Hematopoietic multipotent progenitor cell (in vitro differentiated cells): ENCODE measurements around the gene PPP1R13L. TPM values are rescaled to one million over a fixed set of nuclear protein-coding genes. Genes with fewer than 3 reads are reported as not detected.
A peak's percentile ranks its signal among the peaks of the same experiment; 100 is the strongest.
"Not testable (repeated sequence)": the region's sequence is repeated elsewhere in the genome, so short reads cannot be mapped to it uniquely, and the experiment has no call there.

ENCODE experiments used
- DNase-seq, 3 donors: peaks; one replicate each; pipeline ENCODE4 v3.0.0-alpha.2; 2011 to 2015; ENCODE audit warnings: low read depth in 2 of 3, low spot score in 2 of 3
- small RNA-seq: library from RNA; depleted of rRNA; stranded (forward); fragments of <200 nt; gene quantifications from one replicate; pipeline ENCODE3, GENCODE V24; 2012
- total RNA-seq: library from RNA; depleted of rRNA; stranded (reverse); fragments of >200 nt; gene quantifications from one replicate; pipeline ENCODE4 v1.2.3, GENCODE V29; 2012

The PPP1R13L gene
- total RNA-seq, 1 donor = 2.7 TPM

DNA sequence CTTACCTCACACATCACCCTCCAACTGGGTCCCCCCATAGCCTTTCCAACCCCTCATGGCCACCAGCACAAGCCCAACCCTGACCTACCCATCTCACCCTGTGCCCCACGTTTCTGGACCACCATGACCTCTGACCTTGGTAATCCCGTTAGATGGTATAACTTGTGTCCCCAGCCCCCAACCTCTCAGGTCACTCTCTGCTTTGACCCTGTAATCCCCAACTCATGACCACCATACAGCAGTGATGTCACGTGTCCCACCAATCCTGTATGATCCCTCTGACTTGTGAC lies 55.8 kb downstream of the PPP1R13L start:
- no peak for DNase-seq

DNA sequence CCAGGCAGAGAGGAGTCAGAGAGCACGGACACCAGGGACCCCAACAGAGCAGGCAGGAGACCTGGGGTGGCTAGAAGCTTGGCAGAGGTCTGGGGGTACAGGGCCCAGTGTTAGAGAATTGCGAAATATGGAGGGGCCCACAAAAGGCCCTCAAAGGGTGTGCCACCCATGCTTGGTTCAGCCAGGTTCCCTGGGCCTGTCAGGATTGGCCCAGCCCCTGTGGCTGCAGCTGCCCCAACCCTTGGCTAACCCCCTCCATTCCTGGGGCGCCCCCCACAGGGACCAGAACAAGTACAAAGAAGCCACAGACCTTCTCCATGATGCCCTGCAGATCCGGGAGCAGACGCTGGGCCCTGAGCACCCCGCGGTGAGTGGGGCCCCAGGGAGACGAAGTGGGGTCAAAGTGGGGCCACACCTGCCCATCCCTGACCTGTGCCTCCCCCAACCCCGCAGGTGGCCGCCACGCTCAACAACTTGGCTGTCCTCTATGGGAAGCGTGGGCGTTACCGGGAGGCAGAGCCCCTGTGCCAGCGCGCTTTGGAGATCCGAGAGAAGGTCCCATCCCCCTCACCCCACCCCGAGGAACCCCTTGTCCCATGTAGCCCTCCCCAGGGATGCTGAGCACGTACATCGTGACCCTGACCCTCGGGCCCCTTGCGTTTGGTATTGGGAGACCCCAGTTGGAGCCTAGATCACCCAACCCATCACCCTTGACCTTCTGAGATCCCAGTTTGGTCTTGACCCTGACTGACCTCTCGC lies 56.3 kb downstream of the PPP1R13L start:
- DNase-seq = no peak

DNA sequence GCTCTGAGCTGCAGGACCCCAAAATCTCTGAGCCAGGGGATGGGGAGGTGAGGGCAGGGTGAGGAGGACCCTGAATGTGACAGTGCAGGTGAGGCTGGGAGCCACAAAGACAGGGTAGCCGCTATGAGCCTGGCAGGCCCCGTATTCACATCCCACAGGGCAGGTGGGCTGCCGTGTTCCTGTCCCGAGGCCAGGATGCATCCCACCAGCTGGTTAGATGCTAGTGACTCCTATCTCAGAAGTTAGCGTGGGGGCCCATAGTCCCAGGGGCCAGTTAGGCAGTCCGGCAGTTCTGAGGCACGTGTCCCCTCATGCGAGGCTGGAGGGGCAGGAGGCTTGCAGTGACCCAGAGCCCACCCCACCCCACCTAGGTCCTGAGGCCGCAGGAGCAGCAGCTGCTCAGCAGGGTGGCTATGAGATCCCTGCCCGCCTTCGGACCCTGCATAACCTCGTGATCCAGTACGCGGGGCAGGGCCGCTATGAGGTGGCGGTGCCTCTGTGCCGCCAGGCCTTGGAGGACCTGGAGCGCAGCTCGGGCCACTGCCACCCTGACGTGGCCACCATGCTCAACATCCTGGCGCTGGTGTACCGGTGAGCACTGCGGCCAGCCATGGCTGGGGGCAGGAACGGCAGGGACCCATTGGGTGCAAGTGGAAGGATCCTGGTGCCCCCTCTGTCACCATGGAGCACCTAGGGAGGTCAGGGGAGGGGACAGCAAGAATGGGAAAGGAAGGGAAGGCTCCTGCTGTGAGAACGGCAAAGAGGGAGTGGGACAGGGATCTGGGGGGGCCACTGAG lies 57.1 kb downstream of the PPP1R13L start:
- DNase-seq = no peak

DNA sequence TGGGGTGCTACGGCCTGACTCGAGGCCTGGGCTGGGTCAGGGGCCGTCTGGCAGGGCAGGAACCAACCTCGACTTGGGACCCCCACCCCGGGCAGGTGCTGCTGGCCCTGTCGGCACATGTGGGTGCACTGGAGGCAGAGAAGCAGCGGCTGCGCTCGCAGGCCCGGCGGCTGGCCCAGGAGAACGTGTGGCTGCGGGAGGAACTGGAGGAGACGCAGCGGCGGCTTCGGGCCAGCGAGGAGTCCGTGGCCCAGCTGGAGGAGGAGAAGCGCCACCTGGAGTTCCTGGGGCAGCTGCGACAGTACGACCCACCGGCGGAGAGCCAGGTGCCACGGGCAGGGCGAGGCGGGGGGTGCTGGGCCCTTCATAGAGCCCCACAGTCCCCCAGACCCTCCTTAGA lies 58.4 kb downstream of the PPP1R13L start:
- DNase-seq = no peak

DNA sequence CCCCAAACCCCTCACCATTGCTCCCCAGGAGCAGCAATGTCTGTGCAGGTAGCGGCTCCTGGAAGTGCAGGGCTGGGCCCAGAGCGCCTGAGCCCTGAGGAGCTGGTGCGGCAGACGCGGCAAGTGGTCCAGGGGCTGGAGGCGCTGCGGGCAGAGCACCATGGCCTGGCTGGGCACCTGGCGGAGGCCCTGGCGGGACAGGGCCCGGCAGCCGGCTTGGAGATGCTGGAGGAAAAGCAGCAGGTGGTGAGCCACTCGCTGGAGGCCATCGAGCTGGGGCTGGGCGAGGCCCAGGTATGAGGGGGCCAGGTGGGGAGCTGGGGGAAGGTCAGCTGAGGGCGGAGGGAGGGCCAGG lies 59.4 kb downstream of the PPP1R13L start:
- DNase-seq = no peak

DNA sequence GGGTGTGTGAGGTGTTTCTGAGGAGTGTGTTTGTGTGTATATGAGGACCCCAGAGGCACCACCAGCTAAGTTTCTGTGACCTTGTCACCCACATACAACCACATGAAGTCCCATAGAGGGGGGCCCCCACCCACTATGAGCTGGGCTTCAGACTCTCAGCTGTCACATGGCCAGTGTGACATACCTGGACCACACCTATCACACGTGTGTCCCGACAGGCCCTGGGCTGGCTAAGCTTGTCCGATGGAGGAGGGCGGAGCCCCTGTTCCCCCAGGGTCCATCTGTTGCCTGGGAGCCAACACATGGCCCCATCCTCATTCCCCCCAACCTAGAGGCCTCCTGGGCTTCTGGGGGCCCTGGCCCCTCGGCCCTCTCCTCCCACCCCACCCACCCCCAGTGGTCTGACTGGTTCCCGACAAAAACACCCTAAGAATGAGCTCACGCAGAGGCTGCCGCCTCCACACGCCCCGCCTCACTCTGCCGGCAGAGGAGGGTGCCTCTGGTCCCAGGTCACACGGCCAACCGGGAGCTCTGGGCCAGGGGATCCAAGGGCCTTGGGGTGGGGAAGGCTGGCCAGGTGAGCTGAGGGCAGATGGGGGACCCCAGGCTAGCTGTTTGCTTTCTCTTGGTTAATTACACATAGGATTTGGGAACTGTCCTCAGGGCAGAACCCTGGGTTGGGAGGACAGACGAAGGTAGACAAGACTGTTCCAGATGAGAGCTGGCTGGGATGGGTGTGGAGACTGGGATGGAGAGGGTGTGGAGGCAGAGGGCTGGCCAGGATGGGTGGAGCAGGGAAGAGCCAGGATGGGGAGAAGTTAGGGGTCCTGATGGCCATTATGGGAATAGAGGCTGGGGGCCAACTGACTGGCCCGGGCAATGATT lies 60.0 kb downstream of the PPP1R13L start:
- DNase-seq = no peak

DNA sequence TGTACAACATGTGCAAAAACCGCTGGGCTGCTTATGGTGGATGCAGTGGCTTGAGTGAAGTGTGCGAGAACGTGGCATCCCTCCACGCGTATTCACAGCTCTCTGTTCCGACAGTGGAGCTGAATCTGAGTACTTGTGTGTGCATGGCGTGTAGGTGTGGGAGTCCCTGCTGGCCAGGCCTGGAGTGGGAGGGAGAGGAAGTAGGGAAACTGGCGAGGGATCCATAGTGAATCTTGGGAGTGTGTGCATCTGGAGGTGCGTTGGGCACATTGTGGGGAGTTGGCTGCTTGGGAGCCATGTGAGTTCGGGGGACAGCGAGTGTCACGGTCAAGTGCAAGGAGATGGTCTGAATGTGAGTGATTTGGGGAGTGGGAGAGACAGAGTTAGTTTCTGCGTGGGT lies 62.0 kb downstream of the PPP1R13L start:
- no peak for DNase-seq

DNA sequence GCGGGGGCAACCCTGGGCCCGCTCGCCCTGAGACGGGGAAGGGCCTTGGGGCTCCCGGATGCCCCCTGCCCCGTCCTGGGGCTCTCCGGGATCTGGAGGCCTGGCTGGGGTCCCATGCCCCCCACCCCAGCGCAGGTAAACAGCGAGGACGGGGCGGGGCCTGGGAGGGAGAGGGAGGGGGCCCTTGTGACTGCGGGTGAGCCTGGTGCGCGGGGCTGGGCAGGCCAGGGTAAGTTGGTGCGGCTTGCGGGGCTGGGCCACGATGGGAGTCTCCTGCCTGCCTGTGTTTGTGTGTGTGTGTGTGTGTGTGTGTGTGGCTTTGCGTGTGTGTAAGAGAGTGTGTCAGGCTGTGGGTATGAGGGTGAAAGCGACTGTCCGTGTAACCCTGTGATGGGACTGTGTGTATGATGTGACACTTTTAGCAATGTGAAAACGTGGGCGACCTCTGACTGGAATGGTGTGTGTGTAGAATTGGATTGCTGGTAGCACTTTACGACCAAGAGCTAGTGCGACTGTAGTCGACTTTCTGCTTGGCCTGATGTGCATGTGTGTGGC lies 63.9 kb downstream of the PPP1R13L start:
- peak in 2 of 3 donors; percentile 24 to 30 for DNase-seq

DNA sequence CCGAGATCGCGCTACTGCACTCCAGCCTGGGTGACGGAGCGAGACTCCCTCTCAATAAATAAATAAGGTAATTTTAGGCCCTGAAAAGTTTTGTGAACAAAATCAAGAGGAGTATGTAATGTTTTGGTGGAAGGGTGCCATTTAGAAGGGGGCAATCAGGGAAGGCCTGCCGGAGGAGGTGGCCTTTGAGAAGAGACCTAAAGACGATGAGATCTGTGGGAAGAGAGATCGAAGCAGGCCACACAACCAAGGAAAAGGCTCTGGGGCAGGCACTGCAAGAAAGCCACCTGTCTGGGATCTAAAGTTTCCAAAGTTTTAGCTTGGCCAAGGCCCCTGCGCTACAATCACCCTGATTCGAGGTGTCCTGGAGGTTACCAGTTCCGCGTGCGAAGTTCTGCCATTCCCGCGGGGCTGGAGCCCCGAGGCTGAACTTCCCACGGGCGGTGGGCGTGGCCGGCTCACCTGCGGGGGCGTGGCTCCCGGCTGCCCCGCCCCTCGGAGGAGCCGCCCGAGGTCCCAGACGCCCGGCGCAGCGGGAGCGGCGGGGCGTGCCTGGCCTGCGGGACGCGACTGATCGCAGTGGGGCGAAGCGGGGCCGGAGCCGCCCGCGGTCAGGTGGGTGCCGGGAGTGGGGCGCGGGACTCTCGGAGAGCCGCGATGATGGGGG lies 64.5 kb downstream of the PPP1R13L start, which contains the start of gene KLC3:
Gene KLC3, plus strand, starts transcription at position 519 of the 667 bp plus-strand sequence. CDS start 4,792 bp downstream, outside the sequence.
- DNase-seq = peak in 1 of 3 donors; percentile 18

DNA sequence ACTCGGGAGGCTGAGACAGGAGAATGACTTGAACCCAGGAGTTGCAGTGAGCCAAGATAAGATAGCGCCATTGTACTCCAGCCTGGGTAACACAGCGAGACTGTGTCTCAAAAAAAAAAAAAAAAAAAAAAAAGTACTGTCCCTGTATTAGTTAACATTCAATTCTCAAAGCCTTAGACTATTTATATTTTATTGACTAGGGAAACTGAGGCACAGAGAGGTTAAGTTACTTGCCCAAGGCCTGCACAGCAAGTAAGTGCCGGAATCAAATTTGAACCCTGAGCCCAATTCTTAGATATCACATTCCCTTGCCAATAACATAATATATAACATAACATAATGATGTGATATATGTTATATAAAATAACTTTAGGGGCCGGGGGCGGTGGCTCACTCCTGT lies 65.2 kb downstream of the PPP1R13L start:
- DNase-seq = no peak

DNA sequence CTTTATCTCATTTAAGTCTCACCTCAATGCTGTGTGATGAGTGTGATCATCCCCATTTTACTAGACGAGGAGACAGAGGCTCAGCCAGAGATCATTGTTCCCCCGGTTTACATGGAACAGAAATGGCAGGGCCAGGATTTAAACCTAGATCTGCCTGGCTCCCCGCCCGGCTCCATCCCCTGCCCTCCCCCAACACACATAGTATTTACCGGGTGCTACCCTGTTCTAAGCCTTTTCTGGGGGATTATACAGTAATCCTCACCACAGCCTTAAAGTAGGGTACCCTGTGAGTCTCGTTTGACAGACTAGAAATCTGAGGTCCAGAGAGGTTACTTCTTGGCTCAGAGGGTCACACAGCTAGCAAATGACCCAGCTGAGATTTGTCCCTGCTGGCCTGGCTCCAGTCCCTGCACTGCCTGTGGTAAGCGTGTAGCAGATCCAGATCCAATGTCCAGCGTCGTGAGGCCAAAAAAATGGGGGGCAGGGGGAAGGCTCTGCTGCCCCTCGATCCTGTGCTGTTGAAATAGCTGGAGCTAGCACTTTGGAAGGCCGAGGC lies 68.1 kb downstream of the PPP1R13L start:
- DNase-seq = no peak

DNA sequence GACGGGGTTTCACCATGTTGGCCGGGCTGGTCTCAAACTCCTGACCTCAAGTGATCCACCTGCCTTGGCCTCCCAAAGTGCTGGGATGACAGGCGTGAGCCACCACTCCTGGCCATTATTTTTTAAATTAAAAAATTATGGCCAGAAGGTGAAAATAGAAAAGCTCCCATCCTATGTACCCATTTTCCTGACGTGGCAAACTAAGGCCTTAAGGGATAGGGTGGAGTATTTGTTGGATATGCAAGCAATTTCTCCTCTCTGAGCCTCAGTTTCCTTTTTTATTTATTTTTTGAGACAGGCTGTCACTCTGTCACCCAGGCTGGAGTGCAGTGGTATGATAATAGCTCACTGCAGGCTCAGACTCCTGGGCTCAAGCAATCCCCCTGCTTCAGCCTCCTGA lies 70.0 kb downstream of the PPP1R13L start:
- not testable (repeated sequence) for DNase-seq

DNA sequence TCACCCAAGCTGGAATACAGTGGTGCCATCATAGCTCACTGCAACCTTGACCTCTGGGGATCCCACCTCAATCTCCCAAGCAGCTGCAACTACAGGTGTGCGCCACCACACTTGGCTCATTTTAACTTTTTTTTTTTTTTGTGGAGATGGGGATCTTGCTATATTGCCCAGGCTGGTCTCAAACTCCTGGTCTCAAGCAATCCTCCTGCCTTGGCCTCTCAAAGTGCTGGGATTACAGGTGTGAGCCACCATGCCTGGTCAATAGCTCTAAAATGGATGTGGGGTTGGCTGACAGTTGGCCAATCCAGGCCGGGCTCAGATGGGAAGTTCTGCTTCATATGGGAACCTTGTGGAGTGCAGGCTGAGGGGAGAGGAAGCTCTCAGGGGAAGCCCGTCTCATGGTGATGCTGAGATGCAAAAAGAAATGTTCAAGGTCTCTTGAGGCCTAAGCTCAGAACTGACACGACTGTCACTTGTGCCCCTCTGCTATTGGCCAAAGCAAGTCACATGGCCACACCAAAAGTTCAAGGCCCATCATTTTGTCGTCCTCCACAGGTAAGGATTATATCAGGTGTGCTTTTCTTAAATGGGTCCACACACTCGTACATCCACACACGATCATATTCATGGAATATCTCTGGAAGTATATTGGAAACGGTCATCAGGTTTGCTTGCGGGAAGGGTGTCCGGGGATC lies 71.1 kb downstream of the PPP1R13L start:
- no peak for DNase-seq

DNA sequence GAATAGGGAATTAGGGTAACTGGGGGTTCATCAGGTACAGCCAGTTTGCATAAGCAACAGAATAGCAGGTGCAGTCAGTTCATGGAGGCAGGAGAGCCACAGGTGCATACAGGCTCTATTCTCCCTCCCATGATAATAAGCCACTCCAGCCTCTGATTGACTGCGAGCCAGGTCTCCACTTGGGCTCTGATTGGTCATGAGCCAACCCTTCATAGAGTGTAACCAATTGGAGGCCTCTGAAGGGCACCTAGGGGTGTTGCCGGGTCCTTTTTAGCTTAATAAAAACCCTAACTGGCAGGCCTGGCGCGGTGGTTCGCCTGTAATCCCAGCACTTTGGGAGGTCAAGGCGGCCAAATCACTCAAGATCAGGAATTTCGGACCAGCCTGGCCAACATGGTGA lies 73.5 kb downstream of the PPP1R13L start:
- DNase-seq = no peak

Small RNAs within 50 kb of the gene (small RNA-seq; reads per million reads assigned to genes)
- not detected for gene MIR6088

Other genes starting within 250 kb of the PPP1R13L start
- gene NKPD1, start 244.1 kb downstream of the PPP1R13L start, total RNA-seq = 1.6 TPM
- gene TRAPPC6A, start 226.8 kb downstream of the PPP1R13L start, total RNA-seq = 61.9 TPM
- 6.2 TPM for gene BLOC1S3, start 226.3 kb downstream of the PPP1R13L start, total RNA-seq
- 0.54 TPM for gene EXOC3L2, start 159.7 kb downstream of the PPP1R13L start, total RNA-seq
- 13.5 TPM for gene MARK4, start 153.8 kb downstream of the PPP1R13L start, total RNA-seq
- 0.27 TPM for gene CKM, start 82.2 kb downstream of the PPP1R13L start, total RNA-seq
- under 0.01 TPM for gene KLC3, start 64.3 kb downstream of the PPP1R13L start, total RNA-seq
- 29.1 TPM for gene ERCC2, start 34.5 kb downstream of the PPP1R13L start, total RNA-seq
- gene POLR1G, start 1.6 kb upstream of the PPP1R13L start, total RNA-seq = 4.3 TPM
- 95.3 TPM for gene ERCC1, start 18.8 kb upstream of the PPP1R13L start, total RNA-seq
- gene FOSB, start 62.9 kb upstream of the PPP1R13L start, total RNA-seq = 300 TPM
- 11.8 TPM for gene RTN2, start 92.0 kb upstream of the PPP1R13L start, total RNA-seq
- gene PPM1N, start 93.4 kb upstream of the PPP1R13L start, total RNA-seq = 1.9 TPM
- 116 TPM for gene VASP, start 102.4 kb upstream of the PPP1R13L start, total RNA-seq
- gene OPA3, start 179.7 kb upstream of the PPP1R13L start, total RNA-seq = 5.9 TPM
- not detected for gene GPR4, start 197.1 kb upstream of the PPP1R13L start, total RNA-seq
- 34.2 TPM for gene EML2, start 234.3 kb upstream of the PPP1R13L start, total RNA-seq